GM19239 (cell line): ENCODE results near the gene SKIC2.
"Not testable (repeated sequence)": the region's sequence is repeated elsewhere in the genome, so short reads cannot be mapped to it uniquely, and the experiment has no call there.

Source experiments
- DNase-seq: peaks from one replicate; pipeline ENCODE4 v3.0.0; 2011; ENCODE audit warnings: low spot score; ENCODE audit not compliant: insufficient read length
- FAIRE-seq: peaks from 2 replicates; lab custom pipeline; 2011; peaks lifted over from hg19 to GRCh38; lab: Jason Lieb, UNC

Gene SKIC2

DNA sequence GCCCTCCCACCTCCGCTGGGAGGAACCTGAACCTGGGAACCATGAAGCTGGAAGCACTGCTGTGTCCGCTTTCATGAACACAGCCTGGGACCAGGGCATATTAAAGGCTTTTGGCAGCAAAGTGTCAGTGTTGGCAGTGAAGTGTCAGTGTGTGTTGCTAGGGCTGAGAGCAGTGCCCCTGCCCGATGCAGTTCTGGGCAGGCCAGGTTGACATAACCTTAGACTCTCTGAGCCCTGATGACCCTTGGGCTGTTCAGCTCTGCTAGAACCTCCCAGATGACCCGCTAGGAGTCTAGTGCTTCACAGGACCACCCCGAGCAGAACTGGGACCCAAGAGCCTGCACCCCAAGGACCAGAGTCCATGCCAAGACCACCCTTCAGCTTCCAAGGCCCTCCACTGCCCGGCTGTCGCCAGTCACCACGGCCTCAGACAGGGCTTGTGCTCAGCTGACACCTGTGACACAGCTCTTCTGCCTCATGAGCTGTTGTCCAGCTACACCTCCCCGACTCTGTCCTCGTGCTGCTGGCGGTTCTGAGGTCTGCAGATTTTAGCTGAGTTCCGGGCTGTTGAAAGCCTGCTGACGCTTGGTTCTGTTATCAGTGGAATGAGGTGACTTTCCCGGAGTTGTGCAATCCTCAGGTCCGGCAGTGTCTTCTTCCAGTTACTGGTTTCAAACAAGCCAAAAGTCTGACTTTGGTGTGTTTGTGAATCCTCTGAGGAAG, 43.7 kb downstream of the SKIC2 start:
- not testable (repeated sequence) for FAIRE-seq, DNase-seq

DNA sequence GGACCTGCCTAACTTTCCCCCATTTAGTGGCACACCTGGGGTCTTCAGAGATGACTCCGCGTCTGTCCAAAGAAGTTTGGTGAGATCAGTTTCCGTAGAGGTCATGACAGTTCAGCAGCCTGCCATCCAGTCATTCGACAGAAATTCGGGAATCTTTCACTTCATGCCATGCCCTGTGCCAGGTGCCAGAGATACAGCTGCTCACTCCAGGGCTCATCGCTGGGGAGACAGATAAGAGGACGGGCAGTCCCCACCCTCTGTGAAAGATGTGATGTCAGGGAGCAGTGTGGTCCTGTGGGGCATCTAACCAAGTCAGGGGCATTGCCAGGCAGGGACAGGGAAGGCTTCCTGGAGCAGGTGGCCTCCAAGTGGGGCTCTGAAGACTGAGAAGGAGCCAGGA, 44.3 kb downstream of the SKIC2 start:
- not testable (repeated sequence) for FAIRE-seq, DNase-seq

DNA sequence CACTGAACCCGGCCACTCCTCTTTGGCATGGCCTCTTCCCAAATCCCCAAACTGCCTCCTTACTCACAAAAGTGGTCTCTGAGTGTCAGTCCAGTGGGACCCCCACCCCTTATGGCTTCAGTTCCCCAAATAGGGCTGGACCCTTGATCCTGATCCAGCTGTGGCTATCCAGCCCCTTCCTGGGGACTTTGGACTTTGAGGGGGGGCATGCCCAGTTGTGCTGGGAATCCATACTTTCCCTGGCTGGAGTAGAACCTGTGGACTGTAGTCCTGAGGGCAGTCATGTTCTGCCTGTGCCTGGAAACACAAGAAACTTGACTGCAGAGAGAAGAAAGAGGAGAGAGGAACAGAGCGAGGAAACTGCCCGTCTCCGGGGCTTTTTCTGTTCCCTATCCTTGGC, 45.4 kb downstream of the SKIC2 start:
- FAIRE-seq, DNase-seq: not testable (repeated sequence)

DNA sequence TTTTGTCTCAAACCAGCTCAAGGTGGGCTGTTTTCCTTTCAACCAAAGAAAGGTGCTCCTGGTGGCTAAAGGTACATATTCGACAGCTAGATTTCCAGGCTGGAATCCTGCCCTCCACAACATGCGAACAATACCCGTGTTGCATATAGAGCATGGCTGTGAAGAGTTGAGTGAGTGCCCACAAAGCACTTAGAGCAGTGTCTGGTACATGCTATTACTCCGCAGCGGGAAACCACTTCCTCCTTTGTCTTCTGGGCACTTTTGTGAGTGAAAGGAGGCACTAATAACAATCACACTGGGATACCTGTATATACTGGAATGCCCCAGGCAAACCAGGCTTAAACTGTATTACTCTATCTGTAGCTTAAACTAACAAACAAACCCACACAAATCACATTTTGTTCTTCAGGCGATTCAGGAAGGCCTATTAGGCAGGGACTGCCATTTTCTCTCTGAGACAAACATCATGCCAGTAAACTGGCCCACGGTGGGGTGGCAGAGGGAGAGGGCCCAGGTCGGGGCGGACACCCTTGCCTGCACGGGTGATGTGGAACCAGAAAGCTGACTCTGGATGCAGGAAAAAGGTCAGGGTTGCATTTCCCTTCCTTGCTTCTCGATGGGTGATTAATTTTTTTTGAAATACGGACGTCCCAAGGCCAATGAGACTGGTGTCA, 46.0 kb downstream of the SKIC2 start:
- not testable (repeated sequence) for FAIRE-seq, DNase-seq

GRCh38 chr6:32005538-32005880, 46.5 kb downstream of the SKIC2 start:
- FAIRE-seq: not testable (repeated sequence)

DNA sequence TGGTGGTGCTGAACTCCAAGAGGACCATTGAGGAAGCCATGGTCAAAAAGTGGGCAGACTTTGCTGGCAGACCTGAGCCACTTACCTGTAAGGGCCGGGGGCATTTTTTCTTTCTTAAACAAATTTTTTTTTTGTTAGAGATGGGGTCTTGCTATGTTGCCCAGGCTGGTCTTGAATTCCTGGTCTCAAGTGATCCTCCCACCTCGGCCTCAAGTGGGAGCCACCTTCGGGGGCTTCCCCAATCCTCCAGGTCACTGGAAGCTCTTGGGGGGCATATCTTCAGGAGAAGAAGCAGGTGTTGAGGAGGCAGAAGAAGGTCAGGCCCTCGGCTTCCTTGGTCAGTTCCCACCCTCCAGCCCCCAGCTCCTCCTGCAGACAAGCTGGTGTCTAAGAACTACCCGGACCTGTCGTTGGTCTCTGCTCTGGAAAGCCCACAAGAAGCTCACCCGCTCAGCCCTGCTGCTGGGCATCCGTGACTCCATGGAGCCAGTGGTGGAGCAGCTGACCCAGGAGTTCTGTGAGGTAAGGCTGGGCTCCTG, 47.1 kb downstream of the SKIC2 start:
- not testable (repeated sequence) for DNase-seq, FAIRE-seq

More at GRCh38 chr6:32005538-32005880, 46.5 kb downstream of the SKIC2 start:
- not testable (repeated sequence) for DNase-seq

DNA sequence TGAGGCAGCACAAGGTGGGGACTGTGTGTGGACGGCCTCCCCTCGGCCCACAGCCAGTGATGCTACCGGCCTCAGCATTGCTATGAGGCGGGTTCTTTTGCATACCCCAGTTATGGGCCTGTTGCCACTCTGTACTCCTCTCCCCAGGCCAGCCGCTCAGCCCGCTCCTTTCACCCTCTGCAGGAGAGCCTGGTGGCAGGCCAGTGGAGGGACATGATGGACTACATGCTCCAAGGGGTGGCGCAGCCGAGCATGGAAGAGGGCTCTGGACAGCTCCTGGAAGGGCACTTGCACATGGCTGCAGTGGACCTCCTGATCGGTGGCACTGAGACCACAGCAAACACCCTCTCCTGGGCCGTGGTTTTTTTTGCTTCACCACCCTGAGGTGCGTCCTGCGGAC, 48.1 kb downstream of the SKIC2 start:
- not testable (repeated sequence) for DNase-seq, FAIRE-seq

DNA sequence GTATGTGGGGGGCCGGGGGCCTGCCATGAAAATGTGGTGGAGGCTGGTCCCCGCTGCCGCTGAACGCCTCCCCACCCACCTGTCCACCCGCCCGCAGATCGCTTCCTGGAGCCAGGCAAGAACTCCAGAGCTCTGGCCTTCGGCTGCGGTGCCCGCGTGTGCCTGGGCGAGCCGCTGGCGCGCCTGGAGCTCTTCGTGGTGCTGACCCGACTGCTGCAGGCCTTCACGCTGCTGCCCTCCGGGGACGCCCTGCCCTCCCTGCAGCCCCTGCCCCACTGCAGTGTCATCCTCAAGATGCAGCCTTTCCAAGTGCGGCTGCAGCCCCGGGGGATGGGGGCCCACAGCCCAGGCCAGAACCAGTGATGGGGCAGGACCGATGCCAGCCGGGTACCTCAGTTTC, 49.1 kb downstream of the SKIC2 start:
- DNase-seq, FAIRE-seq: not testable (repeated sequence)

DNA sequence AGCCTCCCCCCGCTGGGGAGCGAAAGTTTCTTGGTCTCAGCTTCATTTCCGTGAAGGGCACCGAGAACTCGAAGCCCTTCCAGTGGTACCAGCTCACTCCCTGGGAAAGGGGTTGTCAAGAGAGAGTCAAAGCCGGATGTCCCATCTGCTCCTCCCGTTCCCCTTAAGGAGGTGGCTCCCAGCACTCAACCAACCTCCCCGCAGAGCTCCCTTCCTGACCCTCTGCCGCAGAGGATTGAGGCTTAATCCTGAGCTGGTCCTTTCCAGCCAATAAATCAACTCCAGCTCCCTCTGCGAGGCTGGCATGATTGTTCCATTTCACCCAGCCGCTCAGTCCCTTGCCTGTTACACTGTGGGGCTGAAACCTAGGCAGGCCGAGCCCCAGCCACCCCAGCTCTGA, 49.6 kb downstream of the SKIC2 start:
- FAIRE-seq: not testable (repeated sequence)

GRCh38 chr6:32009537-32009936, 50.6 kb downstream of the SKIC2 start:
- not testable (repeated sequence) for FAIRE-seq, DNase-seq

More for the DNA sequence above, 49.6 kb downstream of the SKIC2 start:
- not testable (repeated sequence) for DNase-seq

GRCh38 chr6:32010856-32011530, 52.0 kb downstream of the SKIC2 start:
- not testable (repeated sequence) for FAIRE-seq, DNase-seq

- DNase-seq, FAIRE-seq: not testable (repeated sequence)
Measured at GRCh38 chr6:32012941-32013617, 54.1 kb downstream of the SKIC2 start.

DNA sequence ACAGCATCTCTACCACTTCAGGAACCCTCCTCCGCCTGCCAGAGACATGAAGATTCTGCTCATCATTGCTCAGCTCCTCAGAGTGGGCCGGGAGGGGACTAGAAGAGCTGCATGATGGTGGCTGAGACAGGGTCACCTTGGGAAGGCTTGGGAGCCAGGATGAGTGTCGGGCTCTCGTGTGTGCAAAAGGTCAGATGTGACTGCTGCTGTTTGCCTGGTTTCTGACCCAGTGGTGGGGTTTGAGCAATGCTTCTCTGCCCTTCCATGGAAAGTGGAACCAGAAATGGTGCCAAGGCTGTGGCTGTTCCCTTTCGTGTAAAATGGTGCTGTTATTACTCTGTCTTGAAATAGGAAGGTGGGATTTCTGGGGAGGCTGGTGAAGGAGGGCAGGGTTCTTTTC, 54.8 kb downstream of the SKIC2 start:
- not testable (repeated sequence) for DNase-seq, FAIRE-seq

GRCh38 chr6:32014547-32014946, 55.6 kb downstream of the SKIC2 start, which contains the start of gene C4B:
Gene C4B, plus strand, starts transcription at chr6:32014795. Its CDS starts 51 bp downstream, at chr6:32014846.
- not testable (repeated sequence) for DNase-seq, FAIRE-seq
